Measurements from ENCODE around the gene MTG2. TPM values are rescaled to one million over a fixed set of nuclear protein-coding genes. Genes with fewer than 3 reads are reported as not detected.

MTG2 gene
- total RNA-seq, 1 donor from 2014 or later, result 14.9 TPM

DNA sequence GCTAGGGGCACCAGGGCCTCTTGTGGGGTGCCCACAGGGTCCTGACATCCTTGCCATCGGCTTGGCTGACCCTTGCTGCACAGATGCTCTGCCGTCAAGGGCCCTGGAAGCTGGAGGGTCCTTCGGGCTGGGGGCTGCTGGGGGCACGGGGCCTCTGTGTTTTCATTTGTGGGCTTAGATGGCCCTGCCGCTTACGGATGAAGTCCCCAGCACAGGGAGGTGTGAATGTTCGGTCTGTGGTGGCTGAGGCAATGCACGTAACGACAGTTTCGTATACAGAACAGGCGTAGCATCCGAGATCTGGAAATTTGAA, 24.8 kb upstream of the MTG2 start:
- no peak overlapping the region for H3K4me3 ChIP-seq (ENCODE audit: low read depth, low read length)
- TF ChIP-seq, protein P1, sequence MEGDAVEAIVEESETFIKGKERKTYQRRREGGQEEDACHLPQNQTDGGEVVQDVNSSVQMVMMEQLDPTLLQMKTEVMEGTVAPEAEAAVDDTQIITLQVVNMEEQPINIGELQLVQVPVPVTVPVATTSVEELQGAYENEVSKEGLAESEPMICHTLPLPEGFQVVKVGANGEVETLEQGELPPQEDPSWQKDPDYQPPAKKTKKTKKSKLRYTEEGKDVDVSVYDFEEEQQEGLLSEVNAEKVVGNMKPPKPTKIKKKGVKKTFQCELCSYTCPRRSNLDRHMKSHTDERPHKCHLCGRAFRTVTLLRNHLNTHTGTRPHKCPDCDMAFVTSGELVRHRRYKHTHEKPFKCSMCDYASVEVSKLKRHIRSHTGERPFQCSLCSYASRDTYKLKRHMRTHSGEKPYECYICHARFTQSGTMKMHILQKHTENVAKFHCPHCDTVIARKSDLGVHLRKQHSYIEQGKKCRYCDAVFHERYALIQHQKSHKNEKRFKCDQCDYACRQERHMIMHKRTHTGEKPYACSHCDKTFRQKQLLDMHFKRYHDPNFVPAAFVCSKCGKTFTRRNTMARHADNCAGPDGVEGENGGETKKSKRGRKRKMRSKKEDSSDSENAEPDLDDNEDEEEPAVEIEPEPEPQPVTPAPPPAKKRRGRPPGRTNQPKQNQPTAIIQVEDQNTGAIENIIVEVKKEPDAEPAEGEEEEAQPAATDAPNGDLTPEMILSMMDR (conservative IDR thresholded peaks at IDR 0.05; ENCODE audit: low read depth, low read length), result no peak
- no peak for DNase-seq (ENCODE audit: low read depth)

DNA sequence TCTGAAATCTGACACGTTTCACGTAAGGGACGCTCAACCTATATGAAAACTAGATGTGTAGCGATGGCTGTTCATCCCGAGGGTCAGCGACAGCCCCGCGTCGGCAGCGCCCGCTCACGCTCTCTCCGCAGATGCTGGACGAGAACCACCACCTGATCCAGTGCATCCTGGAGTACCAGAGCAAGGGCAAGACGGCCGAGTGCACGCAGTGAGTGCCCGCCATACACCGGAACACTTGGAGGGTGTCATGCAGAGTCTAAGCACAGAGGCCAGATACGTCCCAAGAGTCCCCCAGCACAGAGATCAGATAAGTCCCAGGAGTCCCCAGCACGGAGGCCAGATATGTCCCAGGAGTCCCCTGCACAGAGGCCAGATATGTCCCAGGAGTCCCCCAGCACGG, 24.3 kb upstream of the MTG2 start:
- TF ChIP-seq, protein P1 (conservative IDR thresholded peaks at IDR 0.05; ENCODE audit: low read depth, low read length), result no peak
- DNase-seq (ENCODE audit: low read depth), result no peak
- no peak overlapping the region for H3K4me3 ChIP-seq (ENCODE audit: low read depth, low read length)

DNA sequence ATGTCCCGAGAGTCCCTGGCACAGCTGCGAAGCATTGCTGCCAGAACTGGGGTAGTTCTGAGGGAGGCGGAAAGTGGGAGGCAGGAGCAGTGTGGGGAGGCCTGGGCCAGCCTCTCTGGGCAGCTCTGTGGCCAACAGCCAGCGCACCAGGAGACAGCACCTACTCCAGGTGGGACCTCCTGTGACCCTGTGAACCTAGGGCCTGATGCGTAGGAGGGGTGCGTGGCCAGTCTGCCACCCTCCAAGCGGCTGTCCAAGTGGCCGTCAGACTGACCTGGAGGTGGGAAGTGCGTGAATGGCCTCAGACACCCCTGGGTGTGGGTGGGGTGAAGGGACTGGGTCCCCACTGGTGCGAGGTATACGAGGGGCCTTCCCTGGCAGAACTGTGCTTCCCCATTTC, 23.8 kb upstream of the MTG2 start:
- no peak overlapping the region for H3K4me3 ChIP-seq (ENCODE audit: low read depth, low read length)
- TF ChIP-seq, protein P1 (conservative IDR thresholded peaks at IDR 0.05; ENCODE audit: low read depth, low read length), result no peak
- no peak for DNase-seq (ENCODE audit: low read depth)

DNA sequence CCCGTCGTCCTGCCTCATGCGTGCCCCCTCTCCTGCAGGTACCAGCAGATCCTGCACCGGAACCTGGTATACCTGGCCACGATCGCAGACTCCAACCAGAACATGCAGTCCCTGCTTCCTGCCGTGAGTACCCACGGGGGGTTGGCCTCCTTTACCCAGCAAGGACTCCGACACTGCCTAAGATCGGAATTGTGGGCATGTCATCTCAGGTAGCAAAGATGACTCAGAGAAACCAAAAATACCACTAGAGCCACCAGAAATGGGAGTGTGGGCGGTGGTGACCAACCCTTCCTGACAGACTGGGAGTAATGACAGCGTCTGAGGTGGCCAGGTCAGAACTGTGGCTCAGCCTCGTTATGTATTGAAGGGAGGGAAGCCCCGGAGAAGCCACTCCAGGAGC, 23.0 kb upstream of the MTG2 start:
- H3K4me3 ChIP-seq (ENCODE audit: low read depth, low read length), result no peak overlapping the region
- DNase-seq (ENCODE audit: low read depth), result no peak
- TF ChIP-seq, protein P1 (conservative IDR thresholded peaks at IDR 0.05; ENCODE audit: low read depth, low read length), result no peak

DNA sequence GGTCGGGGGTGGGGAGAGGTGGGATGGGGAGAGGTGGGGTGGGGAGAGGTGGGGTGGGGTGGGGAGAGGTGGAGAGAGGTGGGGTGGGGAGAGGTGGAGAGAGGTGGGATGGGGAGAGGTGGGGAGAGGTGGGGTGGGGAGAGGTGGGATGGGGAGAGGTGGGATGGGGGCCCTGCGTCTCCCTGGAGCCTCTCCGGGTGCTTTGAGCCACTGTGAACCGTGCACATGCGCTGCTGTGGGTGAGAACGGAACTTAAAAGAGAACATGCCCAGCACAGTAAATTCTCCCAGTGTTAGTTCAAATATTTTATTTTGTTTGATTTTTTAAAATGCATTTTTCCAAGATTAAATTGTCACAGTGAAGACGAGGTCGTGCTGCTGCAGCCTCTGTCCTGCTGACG, 22.6 kb upstream of the MTG2 start:
- H3K4me3 ChIP-seq (ENCODE audit: low read depth, low read length), result no peak overlapping the region
- DNase-seq (ENCODE audit: low read depth), result no peak
- TF ChIP-seq, protein P1 (conservative IDR thresholded peaks at IDR 0.05; ENCODE audit: low read depth, low read length), result no peak

DNA sequence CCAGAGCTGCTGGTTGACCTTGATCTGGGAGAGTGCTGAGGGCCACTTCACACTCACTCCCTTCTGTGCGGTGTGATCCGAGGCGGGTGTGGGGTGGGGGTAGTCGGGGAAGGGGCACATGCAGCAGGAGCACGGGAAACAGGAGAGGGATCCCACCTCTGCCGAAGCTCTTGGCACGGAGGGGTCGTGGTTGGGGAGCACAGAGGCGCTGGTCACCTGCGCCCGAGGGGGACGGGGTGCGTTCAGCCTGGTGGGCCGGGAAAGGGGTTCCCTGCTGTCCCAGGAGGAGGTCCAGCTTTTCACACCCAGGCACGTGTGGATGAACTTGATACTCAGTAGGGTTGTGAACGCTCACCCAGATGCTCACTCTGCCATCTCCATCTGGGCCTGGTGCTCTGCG, 22.0 kb upstream of the MTG2 start:
- DNase-seq (ENCODE audit: low read depth), result no peak
- H3K4me3 ChIP-seq (ENCODE audit: low read depth, low read length), result no peak overlapping the region
- TF ChIP-seq, protein P1 (conservative IDR thresholded peaks at IDR 0.05; ENCODE audit: low read depth, low read length), result no peak

DNA sequence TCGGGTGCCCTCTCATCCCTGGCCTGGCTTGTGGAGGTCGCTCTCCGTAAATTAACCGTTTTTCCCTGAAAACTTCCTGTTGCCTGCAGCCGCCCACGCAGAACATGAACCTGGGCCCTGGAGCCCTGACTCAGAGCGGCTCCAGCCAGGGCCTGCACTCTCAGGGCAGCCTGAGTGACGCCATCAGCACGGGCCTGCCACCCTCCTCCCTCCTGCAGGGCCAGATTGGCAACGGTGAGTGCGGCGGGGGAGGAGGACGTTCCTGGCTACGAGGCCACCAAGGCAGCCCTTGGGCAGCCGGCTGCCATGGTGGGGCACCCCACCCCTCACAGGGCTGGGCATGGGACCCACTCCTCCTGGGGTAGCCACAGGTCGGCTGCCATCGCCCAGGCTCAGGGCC, 21.5 kb upstream of the MTG2 start:
- TF ChIP-seq, protein P1 (conservative IDR thresholded peaks at IDR 0.05; ENCODE audit: low read depth, low read length), result no peak
- no peak overlapping the region for H3K4me3 ChIP-seq (ENCODE audit: low read depth, low read length)
- no peak for DNase-seq (ENCODE audit: low read depth)

All from epithelial cell of proximal tubule (primary cell).